CD1c-positive myeloid dendritic cell (primary cell): Measurements from ENCODE around the gene RHOJ.

Experiments
- DNase-seq: peaks from one replicate; pipeline ENCODE4 v3.0.0-alpha.2; 2016; ENCODE audit errors: extremely low spot score

The RHOJ gene

DNA sequence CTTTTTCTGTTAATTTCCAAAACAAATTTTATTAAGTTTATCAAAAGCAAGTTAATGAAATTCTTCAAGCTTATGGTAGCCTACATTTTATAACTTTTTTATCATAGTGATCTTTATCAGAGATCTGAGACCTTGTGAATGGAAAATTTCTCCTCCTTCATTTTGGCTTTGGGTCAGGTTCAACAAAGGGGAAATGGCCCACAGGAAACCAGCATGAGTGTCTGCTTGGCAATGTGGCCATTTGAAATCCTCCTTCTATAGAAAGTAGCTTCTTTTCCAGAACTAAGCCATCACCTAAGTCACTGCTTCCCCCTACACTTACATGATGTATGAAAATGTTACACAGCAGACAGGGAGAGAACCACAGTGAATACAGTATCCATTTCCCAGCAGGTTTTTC, 1.6 kb downstream of the RHOJ start:
- no peak for DNase-seq

DNA sequence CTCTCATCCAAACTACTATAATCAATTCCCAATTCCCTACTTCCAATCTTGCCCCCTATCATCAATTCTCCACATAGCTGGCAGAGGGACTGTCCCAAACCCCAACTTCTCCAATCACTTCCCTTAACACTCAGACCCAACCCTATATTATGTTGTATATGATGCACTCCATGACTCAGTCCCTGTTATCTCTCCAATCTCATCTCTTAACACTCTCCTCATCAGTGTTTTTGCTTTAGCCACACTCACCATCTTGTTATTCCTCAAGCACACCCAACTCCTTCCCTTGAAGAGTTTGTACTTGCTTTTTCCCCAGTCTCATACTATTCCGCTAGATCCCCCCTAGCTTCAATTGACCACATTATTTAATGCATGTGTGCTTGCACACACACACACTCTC, 4.9 kb downstream of the RHOJ start:
- DNase-seq, result no peak

DNA sequence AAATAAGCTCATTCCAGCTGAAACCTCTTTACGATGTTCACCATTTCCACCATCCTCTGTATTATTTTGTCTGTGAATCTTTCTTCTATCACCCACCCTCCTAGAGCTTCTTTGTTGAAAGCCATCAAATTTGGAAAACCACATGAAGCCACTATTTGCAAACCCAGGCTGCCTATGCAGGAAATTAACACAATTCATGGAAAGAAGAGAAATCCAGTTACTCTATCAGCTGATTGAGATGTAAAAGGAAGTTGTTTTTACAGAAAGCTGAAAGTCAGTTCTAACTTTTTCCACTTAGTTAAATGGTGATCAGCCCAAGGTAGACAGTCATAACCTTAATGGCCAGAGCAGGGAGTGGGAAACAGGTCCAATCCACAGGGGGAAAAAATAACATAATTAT, 6.6 kb downstream of the RHOJ start:
- DNase-seq, result no peak

DNA sequence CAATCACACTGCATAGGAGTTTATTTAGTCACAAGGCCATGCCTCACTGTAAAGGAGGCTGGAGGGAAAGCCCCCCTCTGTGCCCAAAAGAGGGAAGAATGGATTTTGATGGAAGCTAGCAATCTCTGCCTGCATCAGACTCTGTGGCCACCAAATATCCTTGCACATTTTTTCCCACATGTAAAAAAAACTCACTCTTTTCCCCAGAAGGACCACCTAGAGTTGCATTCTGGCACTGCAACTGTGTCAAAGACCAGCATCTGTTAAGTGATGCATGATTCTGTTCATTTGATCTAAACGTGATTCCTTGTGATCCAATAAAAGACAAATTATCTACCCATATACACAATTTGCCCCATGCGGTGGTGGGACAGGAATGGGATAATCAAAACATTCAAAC, 8.0 kb downstream of the RHOJ start:
- no peak for DNase-seq

DNA sequence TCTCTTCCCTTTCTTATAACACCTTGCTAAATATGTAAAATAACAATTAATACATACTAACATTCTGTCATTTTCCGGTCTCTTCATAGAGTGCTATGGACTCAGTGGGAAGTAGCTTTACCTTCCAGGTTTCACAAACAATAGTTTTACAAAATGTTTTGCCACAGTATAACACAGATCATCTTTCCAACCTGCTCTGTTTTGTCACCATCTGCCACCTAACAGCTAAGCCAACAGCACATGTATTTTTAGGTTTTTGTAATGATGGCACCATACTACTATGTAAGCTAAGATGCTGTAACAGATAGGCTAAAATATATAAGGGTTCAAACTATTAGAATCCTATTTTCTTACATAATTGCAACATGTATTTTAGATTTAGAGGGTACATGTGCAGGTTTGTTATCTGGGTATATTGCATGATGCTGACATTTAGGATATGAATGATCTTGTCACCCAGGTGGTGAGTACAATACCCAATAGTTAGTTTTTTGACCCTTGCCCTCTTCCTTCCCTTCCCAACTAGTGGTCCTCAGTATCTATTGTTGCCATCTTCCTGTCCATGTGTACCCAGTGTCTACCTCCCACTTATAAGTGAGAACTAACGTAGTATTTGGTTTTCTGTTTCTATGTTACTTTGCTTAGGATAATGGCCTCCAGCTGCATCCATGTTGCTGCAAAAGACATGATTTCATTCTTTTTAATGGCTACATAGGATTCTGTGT, 8.7 kb downstream of the RHOJ start:
- no peak for DNase-seq

DNA sequence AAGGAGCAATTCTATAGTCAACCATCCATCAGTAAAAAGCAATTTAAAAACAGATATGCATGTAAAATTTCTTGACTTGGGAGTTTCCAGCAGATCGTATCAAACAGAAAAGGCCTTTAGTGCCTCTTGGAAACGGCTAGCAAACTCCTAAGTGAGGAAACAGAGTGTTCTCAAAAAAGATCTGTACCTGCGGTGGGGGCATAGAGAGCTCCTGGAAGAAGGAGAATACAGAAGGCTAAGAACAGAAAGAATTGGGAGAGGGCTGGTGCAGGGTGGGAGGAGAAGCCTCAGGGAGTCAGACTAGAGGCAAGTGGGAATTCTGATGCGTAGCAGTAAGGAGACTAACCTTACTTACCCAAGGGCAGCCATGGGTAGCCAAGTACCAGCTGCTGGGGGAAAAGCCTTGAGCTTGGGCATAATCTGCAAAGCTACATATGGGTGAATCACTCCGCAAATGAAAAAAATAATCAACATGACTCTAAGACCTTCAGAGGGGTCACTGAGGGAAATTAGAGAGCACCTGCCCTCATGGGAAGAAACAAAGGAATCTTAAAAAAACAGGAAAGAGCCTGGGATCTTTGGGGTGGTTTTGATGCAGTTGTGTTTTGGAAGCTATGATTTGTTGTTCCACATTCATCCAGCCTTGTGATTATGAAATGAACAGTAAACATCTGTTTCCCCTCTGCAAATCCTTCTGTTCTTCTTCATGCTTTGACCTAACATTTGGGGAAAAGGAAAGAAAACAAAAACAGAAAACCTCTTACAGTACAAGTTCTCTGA, 10.4 kb downstream of the RHOJ start:
- no peak for DNase-seq

DNA sequence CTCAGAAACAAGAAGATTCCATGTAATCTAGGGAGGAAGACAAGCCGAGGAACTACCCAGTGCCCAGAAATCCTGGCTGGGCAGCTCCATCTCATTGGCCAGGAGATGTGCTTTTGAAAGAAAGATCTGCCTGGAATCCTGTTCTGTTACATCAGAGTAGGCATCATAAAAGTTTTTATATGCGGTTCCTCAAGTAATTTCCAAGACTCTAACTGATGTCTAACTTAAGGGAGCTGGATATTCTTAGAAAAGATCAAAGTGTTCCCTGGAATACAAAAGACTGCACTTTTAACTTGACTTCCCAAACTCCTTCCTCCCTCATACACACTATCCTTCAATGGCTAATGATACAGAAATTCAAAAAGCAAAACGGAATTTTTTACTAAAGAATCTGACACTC, 16.3 kb downstream of the RHOJ start:
- DNase-seq, result no peak

DNA sequence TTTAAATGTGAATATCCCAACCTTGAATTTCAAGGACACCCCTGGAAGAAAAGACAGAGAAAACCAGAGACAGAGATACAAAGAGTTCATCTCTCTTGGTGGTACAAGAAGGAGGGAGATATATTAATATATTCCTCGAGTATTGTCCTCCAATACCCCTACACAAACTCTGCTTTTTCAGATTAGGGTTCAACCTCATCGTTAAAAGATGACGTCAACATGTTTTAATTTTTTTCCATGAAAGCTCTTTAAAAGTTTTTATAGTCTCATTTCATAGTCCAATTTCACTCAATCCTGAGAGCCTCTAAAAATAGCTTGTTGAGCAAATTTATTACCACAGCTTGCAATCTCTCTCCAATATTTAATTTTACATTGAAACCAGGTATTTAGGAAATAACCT, 19.4 kb downstream of the RHOJ start:
- DNase-seq, result no peak

DNA sequence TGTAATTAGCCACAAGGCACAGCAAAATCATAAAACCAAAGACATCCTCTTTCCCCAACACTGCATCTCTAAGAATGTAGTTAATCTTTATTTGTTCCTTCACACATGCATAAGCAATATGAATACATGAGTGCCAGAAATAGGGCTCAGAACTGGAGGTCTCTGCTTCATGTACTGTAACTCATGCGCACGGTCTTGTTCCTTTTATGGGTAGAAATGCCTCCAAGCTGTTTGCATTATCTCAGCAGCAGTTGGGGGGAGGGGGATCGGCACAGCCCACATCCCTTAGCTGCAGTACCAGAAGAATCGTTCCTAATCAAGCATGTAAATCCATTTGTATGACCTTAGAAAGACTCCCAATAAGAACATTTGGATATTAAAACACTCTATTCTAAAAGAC, 20.0 kb downstream of the RHOJ start:
- no peak for DNase-seq

DNA sequence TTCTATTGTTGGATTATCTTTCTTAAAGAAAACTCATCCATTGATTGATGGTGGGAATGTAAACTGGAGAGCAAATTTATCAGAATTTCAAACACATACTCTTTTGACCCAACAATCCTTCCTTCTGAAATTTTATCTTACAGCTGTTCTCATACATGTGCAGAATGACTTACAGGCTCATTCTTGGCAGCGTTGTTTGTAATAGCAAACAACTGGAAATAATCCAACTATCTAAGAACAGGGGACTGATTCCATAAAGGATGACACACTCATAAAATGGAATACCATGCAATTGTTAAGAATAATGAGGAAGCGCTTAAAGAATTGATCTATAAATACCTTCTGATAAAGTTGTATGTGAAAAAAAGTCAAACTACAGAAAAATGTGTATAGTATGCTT, 24.0 kb downstream of the RHOJ start:
- DNase-seq, result no peak

DNA sequence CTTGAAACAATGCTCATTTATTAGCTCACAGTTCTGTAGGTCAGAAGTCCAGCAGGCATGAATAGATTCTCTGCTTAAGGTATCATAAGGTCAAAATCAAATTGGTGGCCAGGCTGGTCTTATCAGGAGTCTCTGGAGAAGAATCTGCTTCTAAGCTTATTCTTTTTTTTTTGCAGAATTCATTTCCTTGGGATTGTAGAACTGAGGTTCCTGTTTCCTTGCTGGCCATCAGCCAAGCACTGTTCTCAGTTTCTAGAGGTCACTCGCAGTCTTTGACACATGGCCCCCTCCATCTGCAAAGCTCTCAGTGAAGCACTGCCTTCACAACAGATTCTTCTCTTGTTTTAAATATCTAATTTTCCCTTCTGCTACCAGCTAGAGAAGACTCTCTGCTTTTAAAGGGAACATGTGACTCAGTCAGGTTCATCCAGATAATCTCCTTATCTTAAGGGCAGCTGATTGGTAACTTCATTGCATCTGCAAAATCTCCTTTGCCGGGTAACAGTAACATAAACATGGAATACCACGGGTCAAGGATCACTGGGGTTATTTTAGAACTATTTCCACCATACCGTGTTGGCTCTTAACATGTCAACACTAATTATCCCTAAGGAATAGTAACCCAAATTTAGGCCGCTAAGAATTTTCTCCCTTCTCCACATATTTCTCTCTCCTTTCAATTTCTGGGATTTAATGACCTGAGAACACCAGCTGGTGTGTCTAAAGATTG, 25.3 kb downstream of the RHOJ start:
- no peak for DNase-seq

DNA sequence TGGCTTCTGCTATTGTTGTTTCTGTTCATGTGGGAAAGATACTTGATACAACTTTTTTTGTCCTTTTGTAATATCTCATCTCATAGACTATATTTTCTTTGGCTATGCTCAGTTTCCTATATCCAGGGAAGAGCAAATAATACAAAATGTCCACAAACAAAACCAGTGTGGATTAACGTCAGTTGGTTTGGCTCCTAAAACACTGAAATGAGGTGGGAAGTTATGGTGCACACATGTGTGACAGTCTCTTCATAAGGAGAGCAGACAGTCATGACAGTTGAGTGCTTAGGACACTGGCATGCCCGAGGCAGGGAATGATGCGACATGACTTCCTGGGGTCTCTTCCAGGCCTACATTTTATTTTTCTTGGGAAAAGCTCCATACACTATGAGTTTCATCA, 27.5 kb downstream of the RHOJ start:
- no peak for DNase-seq

DNA sequence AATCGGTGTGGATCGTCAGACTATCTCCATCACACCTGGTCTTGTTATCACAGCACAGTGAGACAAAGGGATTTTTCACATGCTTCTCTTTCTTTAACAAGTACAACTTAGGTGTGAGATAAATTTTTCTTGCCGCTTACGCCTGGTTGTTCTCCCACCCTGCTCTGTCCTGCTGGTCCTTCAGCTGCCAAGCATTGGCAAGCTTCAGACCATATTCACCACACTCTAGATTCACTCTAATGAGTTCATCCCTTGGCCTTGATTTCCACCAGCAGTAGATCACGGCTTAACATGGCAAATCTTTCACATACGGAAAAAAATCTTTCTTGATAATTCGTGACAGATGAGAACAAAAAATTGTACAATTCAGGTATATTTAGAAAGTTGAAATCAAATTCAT, 33.5 kb downstream of the RHOJ start:
- no peak for DNase-seq

DNA sequence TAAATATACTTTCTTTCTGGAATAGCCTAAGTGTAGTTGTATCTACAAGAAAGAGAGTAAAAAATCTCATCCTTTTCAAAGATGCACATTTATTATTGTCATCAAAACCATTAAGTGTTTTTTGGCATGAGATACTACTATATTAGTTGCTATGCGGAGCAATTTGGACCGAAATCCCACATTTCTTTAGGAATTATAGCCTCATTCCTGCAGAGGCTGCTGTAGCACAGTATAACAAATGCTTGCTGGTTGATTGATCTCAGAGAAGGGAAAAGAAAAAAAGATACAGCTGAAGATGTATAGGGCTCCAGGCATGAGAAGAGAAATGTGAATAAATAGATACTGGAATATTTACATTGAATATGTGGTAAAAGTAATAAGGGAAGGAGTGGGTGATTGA, 36.0 kb downstream of the RHOJ start:
- no peak for DNase-seq

DNA sequence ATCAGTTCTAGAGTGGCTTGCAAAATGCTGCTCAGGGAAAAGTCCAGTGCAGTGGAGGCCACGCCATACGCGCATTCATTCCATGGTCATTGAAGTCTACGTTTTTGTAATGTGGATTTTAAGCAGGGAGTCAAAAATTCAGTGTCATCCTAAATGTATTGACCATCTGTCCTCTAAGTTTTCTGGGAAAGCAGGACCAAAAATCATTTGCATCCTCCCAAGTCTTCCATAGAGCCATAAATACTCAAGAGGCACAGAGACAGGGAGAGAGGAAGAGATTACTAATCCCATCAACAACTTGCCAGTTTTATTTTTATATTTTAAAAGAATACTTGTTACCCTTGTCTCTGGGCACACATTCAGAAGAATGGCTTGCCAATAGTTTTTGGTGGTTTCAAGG, 36.9 kb downstream of the RHOJ start:
- DNase-seq, result no peak

DNA sequence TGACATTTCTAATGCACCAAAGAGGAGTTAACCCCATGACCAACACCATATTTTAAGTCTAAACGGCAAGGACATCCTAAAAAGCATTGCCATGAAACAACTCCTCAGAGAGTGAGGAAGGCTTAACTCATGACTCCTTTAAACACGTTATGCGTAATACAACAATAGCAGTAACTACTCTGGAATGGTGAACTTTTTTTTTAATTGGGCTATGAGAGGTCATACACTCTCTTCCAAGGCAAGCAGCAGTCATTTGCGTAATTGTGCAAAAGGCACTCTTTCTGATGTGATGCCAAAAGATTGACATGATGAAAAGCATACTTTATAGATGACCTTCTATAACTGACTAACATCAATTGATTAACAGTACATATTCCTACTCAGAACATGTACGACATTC, 39.4 kb downstream of the RHOJ start:
- DNase-seq, result no peak

DNA sequence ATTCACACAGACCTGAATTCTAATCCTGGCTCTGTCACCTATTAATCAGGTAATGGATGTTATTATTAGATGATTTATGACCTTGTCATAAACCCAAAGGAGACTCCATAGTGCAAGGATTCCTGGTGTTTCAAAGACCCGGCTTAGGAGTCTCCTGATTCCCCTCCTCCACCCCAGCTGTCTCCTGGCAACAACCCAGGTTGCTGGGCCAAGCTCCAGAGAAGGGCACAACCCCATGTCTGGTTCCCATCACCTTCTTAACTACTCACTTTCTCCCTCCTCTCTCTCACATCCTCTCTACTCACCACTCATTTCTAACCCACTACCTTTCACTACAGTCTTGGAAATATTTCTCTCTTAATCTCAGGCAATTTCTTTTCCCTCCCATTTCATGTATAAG, 41.6 kb downstream of the RHOJ start:
- DNase-seq, result no peak

DNA sequence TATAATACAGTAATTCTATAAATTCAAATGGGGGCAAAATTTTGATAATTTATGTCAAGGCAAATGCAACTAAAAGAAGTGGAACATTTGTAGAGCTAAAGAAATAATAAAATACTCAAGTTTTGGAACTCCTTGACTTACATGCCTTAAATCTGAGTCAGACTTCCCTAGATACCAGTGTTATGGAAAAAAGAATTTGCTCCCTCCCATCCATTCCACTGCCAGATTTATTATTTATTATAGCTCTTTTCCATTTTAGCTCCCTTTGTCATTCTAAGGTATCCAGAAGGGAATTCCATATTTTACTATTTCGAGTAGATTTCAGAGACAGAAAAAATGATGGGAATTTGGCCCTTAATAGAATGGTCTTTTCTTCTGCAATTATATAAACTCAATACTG, 44.0 kb downstream of the RHOJ start:
- no peak for DNase-seq

DNA sequence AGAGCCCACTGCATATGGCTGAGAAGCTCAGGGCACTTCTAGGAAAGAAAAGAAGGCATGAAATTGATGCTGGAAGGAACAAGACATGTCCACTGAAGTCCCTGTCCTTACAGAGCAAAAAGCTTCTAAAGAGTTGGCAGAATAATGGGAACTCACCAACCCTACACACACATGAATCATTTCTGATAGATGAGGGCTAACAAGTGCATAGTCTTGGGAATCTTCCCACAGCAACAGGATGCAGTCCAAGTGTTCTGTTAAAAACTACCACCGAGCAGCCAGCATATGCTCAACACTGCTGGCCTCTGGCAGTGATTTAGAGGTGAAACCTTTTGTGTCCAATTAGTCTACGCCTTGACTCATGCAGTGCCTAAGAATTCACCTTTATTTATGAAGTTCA, 44.8 kb downstream of the RHOJ start:
- no peak for DNase-seq

DNA sequence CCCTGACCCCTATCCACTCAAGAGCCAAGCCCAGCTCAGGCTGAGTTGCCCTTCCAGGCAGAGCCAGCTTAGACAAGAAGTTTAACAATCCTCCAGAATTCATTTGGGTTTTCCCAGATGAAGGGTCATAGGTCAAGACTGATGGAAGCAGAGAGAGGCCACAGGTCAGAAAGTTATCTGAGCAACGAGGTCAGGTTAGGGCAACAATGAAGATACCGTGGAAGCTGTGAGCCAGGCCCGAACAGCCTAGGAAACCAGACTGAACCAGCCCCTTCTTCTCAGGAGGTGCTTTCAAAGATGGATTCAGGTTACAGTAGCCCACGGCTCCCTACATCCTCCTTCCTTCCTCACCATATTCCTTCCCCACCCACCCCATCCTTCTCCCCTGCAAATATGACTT, 53.1 kb downstream of the RHOJ start:
- DNase-seq, result no peak

DNA sequence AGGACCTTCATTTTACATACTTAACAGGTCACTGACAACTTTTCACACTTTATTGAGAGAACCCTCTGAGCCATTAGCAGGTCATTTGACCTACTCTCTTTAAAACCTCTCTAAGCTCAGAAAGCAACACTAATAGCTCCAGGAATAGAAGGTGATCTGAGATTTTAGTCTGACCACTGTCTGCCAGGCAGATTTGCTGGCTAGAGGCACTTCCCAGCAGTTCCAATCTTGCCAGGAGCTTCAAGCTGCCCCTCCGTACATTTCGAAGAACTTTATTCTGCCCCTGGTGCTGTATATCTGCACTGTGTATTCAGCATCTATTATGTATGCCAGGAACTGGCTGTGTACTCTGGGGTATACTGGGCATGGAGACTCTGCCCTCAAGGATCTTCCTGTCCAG, 58.2 kb downstream of the RHOJ start:
- no peak for DNase-seq

DNA sequence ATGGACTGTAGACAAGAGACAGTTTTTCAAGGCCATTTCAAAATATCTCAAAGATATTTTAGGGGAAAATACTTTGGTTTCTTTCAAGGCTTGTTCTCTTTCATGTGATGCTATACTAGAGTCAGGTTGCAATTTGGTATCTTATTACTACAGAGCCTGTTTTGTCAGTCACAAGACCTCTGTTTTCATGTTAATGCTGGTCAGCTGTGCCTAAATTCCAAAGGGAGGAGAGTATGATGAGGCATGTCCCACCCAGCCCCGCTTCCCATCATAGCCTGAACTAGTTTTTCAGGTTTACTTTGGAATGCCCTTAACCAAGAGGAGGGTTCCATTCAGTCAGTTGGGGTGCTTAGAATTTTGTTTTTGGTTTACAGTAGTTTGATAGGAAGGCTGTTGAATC, 61.9 kb downstream of the RHOJ start:
- no peak for DNase-seq

DNA sequence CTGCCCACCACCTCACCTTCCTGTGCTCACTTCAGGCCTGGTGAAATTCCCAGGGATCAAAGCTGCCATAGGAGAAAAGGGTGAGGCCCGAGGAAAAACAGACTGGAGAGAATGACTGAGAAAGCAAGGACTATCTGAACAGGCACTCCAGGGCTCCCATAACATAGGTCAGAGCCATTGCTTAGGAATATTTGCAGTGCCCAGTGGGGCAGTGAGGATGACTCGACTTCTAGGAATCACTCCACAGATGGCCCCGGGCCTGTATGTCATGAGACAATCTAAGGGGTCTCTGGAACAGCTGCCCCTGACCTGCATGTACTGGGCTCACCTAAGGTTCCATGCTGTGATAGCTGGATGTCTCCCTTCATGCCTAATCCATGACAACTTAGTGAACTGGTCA, 62.9 kb downstream of the RHOJ start:
- no peak for DNase-seq
